Putamen (tissue), 1 donor: Measurements from ENCODE around the gene SGF29.
"Not testable (repeated sequence)": the region's sequence is repeated elsewhere in the genome, so short reads cannot be mapped to it uniquely, and the experiment has no call there.

Experiments used
- DNase-seq: peaks from one replicate; pipeline ENCODE4 v3.0.0-alpha.2; 2016; ENCODE audit warnings: low spot score

Gene SGF29

DNA sequence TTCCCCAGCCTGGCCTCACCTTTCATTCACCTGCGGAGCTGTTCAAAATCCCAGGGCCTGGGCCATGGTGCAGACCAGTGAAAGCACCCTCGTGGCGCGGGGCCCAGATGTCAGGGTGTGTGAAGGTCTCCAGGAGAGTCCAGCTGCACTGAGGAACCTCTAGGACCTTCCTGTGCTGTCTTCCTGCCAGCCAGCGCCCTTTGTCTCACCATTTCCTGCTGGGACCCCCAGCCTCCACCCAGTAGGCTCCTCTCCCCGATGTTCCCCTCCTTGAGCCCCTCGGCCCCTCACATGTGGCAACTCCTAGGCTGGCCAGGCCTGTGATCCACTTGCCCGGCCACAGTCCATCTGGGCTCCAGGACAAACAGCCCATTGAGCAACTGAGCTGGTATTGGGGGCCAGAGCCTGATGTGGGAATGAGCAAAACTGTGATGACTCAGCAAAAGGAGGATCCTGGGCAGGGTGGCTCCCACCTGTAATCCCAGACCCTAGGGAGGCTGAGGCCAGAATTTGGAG, 42.5 kb downstream of the SGF29 start:
- no peak for DNase-seq

DNA sequence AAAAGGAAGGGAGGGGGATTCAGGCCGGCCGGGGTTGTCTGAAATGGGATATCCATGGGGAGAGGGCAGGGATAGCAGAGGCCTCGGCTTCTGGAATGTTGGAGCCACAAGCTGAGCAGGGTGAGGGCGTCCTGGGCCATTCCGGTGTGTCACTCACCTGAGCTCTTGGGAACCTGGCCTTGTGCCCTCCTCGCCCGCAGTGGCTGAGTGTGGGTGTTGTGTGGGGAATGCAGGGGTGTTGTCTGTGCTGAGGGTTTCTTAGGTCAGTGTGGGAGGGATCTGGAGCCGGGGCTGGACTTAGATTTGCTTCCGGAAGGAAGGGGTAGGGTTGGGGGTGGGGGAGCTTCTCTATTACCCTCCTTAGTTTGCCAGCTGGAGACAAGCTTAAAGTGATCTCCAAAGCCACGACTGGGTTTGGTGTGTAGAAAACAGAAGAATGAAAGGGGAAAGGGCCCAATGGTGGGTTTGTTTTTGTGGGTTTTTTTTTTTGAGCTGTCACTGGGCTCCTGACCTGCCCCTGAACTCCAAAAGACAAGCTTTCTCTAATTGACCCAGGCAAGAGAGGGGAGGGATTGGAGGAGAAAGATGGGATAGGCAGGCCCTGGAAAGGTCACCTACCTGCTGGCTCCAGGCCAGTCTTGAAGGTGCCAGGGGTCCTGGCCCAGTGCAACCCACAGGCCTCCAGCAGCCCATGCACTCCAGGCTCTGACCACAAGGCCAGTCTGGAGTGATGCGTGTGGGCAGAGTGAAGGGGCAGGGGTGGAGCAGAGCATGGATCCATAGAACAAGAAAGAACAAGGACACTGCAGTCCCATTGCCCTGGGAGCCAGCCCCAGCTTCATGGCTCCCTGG, 43.3 kb downstream of the SGF29 start, which contains the start of gene SULT1A2:
Gene SULT1A2, minus strand, starts transcription at position 211 of the 852 bp plus-strand sequence. CDS start 1,120 bp downstream, outside the sequence.
- no peak for DNase-seq

DNA sequence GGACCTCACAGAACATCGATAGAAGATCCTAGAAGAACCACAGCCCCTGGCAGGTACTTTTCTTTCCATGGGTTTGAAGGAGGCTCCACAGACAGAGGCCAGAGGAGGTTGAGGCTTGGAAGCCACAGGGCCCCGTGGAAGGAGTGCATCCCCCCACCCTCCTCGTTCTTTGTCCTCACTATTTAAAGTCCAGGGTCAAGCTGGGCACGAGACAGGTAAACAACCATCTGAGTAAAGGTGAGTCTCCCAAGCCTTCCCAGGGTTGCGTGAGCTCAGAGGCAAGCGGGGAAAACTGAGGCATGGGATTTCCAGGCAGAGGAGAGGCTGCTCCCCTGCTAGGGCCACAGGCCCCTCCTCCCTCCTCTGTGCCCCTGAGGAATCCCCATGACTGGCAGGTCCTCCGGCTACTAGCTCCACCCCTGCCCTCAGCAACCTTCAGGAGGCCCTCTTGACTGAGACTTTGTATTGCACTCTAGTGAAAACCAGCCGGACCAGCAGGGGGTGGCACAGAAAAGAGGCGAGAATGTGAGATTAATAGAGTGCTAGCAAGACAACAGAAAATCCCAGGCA, 44.1 kb downstream of the SGF29 start:
- no peak for DNase-seq

DNA sequence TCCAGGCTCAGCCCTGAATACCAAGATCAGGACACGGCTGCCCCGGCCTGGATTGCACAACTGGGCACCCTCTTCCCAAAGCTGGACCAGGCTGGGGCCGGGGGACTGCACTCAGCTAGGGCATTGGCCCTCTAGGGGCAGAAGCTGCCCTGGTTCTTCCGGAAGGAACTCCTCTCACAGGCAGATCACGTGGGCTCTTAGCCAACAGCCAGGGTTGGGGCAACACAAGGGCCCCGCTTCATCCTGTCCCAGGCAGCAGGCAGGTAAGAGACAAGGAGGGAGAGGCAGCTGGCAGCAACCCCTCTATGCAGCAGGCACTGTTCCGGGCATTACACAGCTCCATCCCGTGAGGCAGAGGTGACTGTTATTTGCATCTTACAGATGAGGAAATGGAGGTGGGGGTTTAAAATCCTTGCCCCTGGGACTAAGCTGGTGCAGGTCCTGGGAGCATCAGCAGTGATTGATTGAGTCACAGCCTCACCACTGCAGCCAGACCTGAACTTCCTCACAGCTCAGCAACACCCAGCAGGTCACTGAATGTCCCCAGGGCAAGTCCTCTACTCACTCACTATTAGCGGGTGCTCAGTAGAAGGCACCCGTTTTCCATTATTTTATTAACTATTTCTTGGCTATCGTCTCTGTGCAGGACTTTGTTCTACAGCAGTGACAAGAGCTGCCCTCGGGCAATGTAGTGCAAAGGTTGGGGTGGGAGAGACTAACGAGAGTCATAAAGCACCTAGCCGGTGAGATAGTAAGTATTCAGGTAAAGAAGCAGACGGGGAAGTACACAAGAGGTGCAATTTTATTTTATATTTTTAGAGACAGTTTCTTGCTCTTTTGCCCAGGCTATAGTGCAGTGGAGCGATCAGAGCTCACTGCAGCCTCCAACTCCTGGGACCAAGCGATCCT, 45.9 kb downstream of the SGF29 start:
- not testable (repeated sequence) for DNase-seq

DNA sequence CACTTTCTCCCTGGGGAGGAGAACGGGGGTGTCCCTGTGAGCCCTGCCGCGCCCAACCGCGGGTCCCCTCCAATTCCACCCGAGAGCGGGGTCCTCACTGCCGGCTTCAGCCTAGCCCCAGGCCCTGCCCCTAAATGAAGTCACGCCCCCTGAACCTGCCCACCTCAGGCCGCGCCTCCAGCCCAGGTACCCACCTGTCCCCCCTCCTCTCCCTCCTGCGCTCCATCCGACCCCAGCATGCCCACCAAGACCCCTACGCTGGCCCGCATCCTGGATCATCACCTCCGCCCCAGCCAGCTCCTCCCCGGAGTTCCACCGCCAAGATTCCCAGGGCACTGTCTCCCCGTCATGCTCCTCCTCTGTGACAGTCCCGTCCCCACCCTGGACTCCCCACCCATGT, 47.2 kb downstream of the SGF29 start:
- DNase-seq = not testable (repeated sequence)

DNA sequence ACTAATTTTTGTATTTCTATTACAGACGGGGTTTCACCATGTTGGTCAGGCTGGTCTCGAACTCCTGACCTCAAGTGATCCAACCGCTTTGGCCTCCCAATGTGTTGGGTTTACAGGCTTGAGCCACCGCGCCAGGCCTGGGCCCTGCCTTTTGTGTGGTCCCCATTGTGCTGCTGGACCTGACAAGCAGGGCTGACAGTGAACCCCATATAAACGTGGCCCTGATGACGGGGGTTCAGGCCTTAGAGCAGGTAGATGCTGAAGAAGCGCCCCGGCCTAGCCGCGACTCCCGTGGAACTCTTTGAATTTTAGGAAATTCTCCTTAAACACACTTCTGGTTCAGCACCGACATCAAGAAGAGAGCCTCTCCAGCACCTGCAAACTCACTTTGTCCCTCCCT, 47.9 kb downstream of the SGF29 start:
- DNase-seq = not testable (repeated sequence)

DNA sequence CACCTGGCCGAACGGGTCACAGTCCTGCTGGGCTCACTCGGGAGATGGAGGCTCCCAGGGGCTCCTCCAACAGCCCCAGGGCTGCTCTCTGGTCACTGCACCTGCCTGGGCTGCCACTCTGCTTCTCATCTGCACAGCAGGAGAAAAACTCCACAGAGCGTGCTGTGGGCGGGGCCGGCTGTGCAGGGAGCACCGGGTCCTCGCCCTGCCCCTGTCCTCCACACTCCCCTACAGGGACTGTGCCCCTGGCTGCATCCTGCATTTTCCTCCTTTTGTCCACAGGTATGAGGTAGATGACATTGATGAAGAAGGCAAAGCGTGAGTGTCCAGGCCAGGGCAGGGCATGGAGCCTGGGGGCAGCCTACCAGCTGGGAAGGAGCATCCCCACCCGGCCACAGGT, 48.3 kb downstream of the SGF29 start:
- DNase-seq = not testable (repeated sequence)

DNA sequence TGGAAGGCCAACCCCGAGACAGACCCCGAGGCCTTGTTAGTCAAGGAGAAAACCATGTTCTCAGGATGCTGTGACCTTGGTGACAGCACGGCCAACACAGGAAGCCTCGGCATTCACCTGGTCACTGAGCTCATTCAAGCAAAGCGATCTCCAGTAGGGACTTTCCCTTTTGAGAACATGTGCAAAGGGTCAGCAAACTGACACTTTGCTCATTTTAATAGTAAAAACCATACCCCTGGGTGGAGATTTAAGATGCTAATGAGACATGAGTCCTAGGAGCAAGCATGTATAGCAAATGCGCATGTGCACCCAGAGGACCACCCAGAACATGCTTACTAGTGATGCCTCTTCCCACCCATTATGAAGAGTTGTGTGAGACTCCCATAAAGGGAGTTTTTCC, 48.8 kb downstream of the SGF29 start:
- no peak for DNase-seq

DNA sequence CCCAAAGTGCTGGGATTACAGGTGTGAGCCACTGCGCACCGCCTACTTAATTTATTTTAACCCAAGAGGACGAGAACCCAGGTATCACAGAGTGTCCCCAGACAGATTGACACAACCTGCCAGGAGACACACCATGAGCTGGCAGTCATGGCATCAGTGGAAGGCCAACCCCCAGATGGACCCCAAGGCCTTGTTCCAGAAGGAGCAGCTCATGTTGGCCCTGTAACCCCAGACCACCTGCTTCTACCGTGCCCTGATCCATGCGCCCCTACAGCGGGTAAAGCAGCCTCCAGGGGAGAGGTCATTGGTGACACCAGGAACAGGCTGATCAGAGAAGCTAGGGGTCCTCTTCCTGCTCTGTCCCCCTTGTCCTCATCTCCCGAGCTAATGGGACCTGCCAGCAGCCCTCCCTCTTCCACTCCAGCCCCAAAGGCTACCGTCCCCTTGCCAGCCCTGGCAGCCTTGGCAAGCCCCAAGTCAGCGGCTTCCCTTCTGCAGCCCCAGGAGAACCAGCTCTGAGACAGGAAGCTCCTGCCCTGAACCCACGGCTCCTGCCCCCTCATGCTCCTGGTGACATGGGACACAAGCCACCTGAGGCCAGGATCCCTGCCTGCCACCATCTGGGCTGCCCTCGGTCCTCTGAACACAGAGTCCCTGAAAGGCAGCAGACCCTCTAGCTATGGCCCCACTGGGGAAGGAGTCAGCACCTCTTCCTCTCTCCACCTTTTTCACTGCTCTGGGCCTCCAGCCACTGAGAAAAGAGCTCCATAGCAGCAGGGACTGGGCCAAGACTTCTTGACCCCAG, 49.9 kb downstream of the SGF29 start:
- no peak for DNase-seq

DNA sequence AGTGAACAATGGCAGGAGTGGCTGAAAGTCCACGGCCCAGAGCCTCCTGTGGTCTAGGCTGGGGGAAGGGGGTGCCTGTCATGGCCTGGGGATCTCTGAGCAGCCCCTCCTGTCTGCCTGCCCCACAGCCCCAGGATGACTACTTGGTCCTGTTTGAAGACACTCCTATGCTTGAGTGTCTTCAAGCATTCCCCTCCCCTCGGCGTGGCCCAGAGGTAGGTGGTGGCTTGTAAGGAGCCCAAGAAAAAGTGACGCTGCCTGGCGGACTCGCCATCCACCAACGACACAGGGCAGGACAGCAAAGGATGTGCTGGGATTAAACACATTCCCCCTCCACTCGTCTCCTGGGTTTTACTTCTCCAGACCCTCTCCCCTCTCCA, 50.5 kb downstream of the SGF29 start:
- DNase-seq = no peak

DNA sequence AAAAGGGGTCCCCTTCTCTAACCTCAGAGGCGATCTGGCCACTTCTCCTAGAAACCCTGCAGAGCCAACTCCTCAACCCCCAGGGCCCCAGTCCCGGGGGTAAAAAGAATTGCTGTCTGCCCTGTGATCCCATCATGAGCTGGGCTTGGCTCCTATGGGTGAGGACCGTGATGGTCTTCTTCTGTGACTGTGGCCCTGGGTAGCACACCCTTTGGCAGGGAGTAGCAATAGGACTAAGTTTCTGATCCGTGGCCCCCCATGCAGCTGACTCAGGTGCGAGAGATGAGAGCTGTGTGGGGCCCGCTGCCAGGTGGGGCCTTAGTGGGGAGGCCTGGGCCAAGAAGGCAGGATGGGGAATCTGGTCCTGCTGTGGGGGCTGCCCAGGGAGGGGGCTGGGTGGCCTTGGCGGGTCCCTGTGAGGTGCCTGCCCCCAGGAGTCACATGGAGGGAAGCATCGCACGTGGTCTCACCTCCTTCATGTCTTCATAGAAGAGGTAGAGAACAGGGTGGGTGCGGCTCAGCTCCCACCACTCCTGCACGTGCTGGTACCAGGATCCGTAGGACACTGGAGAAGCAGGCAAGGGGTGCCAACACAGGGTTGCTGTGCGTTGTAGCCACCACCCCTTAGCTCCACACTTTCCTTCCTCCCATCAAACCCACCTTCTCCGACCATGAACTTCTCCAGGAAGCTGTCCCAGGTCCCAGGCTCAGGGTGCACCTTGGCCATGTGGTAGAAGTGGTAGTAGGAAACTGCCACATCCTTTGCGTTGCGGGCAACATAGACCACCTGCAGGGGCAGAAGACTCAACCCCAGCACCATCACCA, 52.8 kb downstream of the SGF29 start:
- no peak for DNase-seq

DNA sequence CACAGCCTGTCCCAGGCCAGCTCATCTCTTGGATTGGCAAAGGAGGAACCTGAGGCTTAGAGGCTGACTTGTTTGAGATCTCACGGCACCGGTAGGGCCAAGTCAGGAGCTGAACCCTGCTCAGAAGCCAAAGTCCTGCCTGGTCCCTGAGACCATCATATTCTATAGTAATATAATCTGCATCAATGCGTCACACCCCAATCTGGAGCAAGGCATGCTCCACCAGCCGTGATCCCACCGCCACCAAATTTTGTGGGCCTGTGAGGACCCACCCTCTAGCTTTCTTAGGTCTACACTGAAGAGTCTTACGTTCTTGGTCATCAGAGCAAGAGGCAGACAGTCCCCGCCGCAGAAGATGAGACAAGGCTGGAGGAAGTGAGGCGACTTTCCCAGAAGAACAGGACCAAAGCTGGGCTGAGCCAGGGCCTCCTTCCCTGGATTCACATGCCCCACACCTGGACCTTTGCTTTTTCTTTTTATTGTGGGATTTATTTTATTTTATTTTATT, 53.5 kb downstream of the SGF29 start:
- DNase-seq = no peak

DNA sequence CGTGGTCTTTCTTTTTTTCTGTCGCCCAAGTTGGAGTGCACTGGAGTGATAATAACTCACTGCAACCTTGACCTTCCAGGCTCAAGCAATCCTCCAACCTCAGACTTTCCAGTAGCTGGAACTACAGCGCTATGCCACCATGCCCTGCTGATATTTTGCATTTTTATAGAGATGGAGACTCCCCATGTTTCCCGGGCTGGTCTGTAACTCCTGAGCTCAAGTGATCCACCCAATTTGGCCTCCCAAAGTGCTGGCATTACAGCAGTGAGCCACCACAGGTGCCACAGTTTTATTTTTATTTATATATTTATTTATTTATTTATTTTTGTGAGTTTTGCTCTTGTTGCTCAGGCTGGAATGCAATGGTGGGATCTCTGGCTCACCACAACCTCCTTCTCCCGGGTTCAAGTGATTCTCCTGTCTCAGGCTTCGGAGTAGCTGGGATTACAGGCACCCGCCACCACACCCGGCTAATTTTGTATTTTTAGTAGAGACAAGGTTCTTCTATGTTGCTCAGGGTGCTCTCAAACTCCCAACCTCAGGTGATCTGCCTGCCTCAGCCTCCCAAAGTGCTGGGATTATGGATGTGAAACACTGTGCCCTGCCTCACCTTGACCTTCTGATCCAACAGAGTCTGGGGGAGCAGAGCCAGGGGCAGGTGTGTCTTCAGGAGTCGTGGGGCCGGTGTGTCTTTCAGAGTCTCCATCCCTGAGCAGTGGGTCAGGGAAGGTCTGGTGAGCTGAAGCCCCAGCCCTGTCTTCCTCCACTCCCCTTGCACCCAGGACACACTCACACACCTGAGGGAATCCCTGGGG, 54.2 kb downstream of the SGF29 start:
- not testable (repeated sequence) for DNase-seq

DNA sequence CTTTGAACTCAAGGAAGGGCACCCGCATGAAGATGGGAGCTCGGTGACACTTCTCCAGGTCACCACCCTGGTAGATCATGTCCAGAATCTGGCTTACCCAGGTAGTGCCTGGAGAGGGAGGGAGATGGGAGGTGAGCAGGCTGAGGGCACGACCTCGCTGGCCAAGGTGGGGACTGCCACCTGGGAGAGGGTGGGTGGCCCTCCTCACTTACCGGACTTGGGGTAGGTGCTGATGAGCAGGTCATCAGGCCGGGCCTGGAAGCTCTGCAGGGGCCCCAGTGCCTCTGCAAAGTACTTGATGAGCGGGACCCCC, 54.7 kb downstream of the SGF29 start:
- DNase-seq = not testable (repeated sequence)

DNA sequence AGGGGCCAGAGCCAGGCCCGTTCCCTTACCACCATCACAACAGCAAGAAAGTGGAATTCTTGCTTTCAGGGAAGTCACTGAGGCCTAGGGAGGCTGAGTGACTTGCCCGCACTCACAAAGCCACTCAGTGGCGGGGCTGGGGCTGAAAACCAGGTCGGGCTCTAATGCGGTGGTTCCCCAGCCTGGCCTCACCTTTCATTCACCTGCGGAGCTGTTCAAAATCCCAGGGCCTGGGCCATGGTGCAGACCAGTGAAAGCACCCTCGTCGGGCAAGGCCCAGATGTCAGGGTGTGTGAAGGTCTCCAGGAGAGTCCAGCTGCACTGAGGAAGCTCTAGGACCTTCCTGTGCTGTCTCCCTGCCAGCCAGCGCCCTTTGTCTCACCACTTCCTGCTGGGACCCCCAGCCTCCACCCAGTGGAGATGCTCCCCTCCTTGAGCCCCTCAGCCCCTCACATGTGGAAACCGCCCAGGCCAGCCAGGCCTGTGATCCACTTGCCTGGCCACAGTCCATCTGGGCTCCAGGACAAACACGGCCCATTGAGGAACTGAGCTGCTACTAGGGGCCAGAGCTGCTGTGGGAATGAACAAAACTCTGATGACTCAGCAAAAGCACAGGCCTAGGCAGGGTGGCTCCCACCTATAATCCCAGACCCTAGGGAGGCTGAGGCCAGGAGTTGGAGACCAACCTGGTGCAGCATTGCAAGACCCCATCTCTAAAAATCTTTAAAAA, 55.3 kb downstream of the SGF29 start:
- not testable (repeated sequence) for DNase-seq

DNA sequence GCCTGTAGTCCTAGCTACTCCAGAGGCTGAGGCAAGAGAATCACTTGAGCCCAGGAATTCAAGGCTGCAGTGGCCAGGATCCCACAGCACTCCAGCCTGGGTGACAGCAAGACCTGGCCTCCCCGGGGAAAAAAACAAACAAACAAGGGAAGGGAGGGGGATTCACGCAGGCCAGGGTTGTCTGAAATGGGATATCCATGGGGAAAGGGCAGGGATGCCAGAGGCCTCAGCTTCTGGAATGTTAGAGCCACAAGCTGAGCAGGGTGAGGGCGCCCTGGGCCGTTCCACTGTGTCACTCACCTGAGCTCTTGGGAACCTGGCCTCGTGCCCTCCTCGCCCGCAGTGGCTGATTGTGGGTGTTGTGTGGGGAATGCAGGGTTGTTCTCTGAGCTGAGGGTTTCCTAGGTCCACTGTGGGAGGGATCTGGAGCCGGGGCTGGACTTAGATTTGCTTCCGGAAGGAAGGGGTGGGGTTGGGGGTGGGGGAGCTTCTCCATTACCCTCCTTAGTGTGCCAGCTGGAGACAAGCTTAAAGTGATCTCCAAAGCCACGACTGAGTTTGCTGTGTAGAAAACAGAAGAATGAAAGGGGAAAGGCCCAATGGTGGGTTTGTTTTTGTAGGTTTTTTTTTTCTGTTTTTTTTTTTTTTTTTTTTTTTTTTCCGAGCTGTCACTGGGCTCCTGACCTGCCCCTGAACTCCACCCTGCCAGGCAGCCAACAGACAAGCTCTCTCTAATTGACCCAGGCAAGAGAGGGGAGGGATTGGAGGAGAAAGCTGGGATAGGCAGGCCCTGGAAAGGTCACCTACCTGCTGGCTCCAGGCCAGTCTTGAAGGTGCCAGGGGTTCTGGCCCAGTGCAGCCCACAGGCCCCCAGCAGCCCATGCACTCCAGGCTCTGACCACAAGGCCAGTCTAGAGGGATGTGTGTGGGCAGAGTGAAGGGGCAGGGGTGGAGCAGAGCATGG, 56.2 kb downstream of the SGF29 start, which contains the start of gene SULT1A1:
Gene SULT1A1, minus strand, starts transcription at position 414 of the 964 bp plus-strand sequence. CDS start 1,189 bp downstream, outside the sequence.
- DNase-seq = no peak

DNA sequence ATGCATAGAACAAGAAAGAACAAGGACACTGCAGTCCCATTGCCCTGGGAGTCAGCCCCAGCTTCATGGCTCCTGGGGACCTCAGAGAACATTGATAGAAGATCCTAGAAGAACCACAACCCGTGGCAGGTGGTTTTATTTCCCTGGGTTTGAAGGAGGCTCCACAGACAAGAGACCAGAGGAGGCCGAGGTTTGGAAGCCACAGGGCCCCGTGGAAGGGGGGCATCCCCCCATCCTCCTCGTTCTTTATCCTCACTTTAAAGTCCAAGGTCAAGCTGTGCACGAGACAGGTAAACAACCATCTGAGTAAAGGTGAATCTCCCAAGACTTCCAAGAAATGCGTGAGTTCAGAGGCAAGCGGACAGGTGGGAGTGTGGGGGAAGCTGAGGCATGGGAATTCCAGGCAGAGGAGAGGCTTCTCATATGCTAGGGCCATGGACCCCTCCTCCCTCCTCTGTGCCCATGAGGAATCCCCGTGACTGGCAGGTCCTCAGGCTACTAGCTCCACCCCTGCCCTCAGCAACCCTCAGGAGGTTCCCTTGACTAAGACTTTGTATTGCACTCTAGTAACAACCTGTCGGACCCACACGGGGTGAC, 57.0 kb downstream of the SGF29 start:
- no peak for DNase-seq
